H1 (cell line): Measurements from ENCODE around the gene ZNF618. TPM values are rescaled to one million over a fixed set of nuclear protein-coding genes. Genes with fewer than 3 reads are reported as not detected.

Experiments
- ATF2 ChIP-seq: IDR thresholded peaks from 2 replicates; pipeline ENCODE4 v1.6.1; 2012; ENCODE audit warnings: low read length, inconsistent platforms
- ATF3 ChIP-seq: IDR thresholded peaks from 2 replicates; pipeline ENCODE4 v1.6.1; 2011; ENCODE audit warnings: low read depth, mild to moderate bottlenecking, low read length; ENCODE audit not compliant: insufficient read depth
- CHD7 ChIP-seq: fragments of 300-600 bp; sonication (generic); IDR thresholded peaks from 2 replicates; pipeline ENCODE4 v1.7.1; 2012; ENCODE audit warnings: low read length, moderate library complexity, mild to moderate bottlenecking, inconsistent platforms; ENCODE audit not compliant: insufficient replicate concordance
- CTCF ChIP-seq, 3 experiments: IDR thresholded peaks; 1 replicate in 2 of 3; 2 replicates in 1 of 3; pipeline versions ENCODE4 v1.5.1 to v1.6.1; 2011; ENCODE audit warnings: low read length in 3 of 3, mild to moderate bottlenecking in 3 of 3, inconsistent platforms in 2 of 3, low read depth in 1 of 3, moderate library complexity in 1 of 3; ENCODE audit not compliant: insufficient read depth in 1 of 3; ENCODE audit errors: control extremely low read depth in 1 of 3
- RNF2 ChIP-seq: fragments of 200-900, 300-1000 bp; sonication (generic); IDR thresholded peaks from 2 replicates; pipeline ENCODE4 v1.7.1; 2016; ENCODE audit warnings: borderline replicate concordance, low read depth, mild to moderate bottlenecking, antibody characterized with exemption, low read length; ENCODE audit not compliant: poor library complexity, severe bottlenecking; ENCODE audit errors: missing control alignments
- YY1 ChIP-seq: IDR thresholded peaks from 2 replicates; pipeline ENCODE4 v1.6.1; 2011; ENCODE audit warnings: low read depth, mild to moderate bottlenecking, low read length
- polyA plus RNA-seq, 7 experiments: library from polyadenylated mRNA; depleted of rRNA in 3 of 7; stranded (reverse) in 5 of 7; unstranded in 2 of 7; fragments of >200 nt in 5 of 7; fragments of 200-250 nt in 2 of 7; gene quantifications; 1 replicate in 5 of 7; 2 replicates in 1 of 7; 4 replicates in 1 of 7; pipeline versions ENCODE4 v1.2.1 to v1.2.3, GENCODE V29; 2011 to 2013; ENCODE audit warnings: missing spikeins in 2 of 7, mixed read lengths in 2 of 7
- total RNA-seq: library from RNA; stranded (reverse); fragmentation: NEBNext Ultra II Directional; extraction: Animal tissue kit (Norgen Biotek cat#: 25700); gene quantifications from 2 replicates; pipeline ENCODE4 v1.2.1, GENCODE V29; 2021

Gene ZNF618
- total and polyA plus RNA-seq, 2 of the 8 experiments (the other 6 are each of a cell fraction or from before 2014, with no cell fraction given) = 9.6 to 28.5 TPM

GRCh38 chr9:114083666-114084065, 207.6 kb downstream of the ZNF618 start (continued):
- TF ChIP-seq CHD7 = no peak
- TF ChIP-seq ATF3 = no peak
- no peak for TF ChIP-seq ATF2
- no peak for TF ChIP-seq RNF2
- no peak for TF ChIP-seq YY1
- TF ChIP-seq CTCF (IDR thresholded peaks at IDR 0.05; ENCODE audit: control extremely low read depth in 1 of 3, insufficient read depth in 1 of 3, low read depth in 1 of 3, low read length in 3 of 3) = no peak
